Smooth muscle cell (in vitro differentiated cells): ENCODE data around the gene PLEKHJ1. TPM values are rescaled to one million over a fixed set of nuclear protein-coding genes. Genes with fewer than 3 reads are reported as not detected.

ENCODE experiments used
- DNase-seq: peaks from one replicate; lab custom pipeline; 2025; ENCODE audit not compliant: unreplicated experiment; lab: John Stamatoyannopoulos, UW
- H2AFZ ChIP-seq: fragments of 200-600 bp; sonication (generic); 2 replicates; pipeline ENCODE4 v1.6.0; 2016; ENCODE audit warnings: antibody characterized with exemption, low read depth, mild to moderate bottlenecking
- H3F3A ChIP-seq: fragments of 200-600 bp; sonication (generic); 2 replicates; pipeline ENCODE4 v1.6.0; 2017; ENCODE audit warnings: antibody characterized with exemption, low read depth
- H3K27ac ChIP-seq: fragments of 200-600 bp; sonication (generic); 2 replicates; pipeline ENCODE4 v1.5.1; 2016; ENCODE audit warnings: low read depth, mild to moderate bottlenecking
- H3K27me3 ChIP-seq: fragments of 200-600 bp; sonication (generic); 2 replicates; pipeline ENCODE4 v1.6.1; 2016; ENCODE audit warnings: low read depth, mild to moderate bottlenecking
- H3K36me3 ChIP-seq: fragments of 200-600 bp; sonication (generic); 2 replicates; pipeline ENCODE4 v1.5.1; 2016; ENCODE audit warnings: low read depth
- H3K4me1 ChIP-seq: fragments of 200-600 bp; sonication (generic); 2 replicates; pipeline ENCODE4 v1.5.1; 2016; ENCODE audit warnings: low read depth
- H3K4me2 ChIP-seq: fragments of 200-600 bp; sonication (generic); 2 replicates; pipeline ENCODE4 v1.6.0; 2016; ENCODE audit warnings: mild to moderate bottlenecking
- H3K4me3 ChIP-seq: fragments of 200-600 bp; sonication (generic); 2 replicates; pipeline ENCODE4 v1.5.1; 2016; ENCODE audit warnings: mild to moderate bottlenecking
- H3K79me2 ChIP-seq: fragments of 200-600 bp; sonication (generic); 2 replicates; pipeline ENCODE4 v1.6.0; 2016; ENCODE audit warnings: low read depth, mild to moderate bottlenecking
- H3K9ac ChIP-seq: fragments of 200-600 bp; sonication (generic); 2 replicates; pipeline ENCODE4 v1.6.0; 2016; ENCODE audit warnings: low read depth
- H3K9me3 ChIP-seq: fragments of 200-600 bp; sonication (generic); replicated peaks from 2 replicates; pipeline ENCODE4 v1.5.1; 2016; ENCODE audit warnings: low read depth
- H4K20me1 ChIP-seq: fragments of 200-600 bp; sonication (generic); 2 replicates; pipeline ENCODE4 v1.6.0; 2016; ENCODE audit warnings: low read depth
- CTCF ChIP-seq: fragments of 200-600 bp; sonication (generic); IDR thresholded peaks from 2 replicates; pipeline ENCODE4 v1.5.1; 2017; ENCODE audit warnings: borderline replicate concordance, mild to moderate bottlenecking, antibody characterized with exemption; ENCODE audit not compliant: insufficient read depth, poor library complexity, severe bottlenecking
- WGBS: methylation state at CpG from one replicate; pipeline ENCODE4 v1.1.7; 2016; ENCODE audit warnings: low lambda C conversion rate; 5-methylcytosine and 5-hydroxymethylcytosine counted together
- polyA plus RNA-seq: library from polyadenylated mRNA; unstranded; fragments of >200 nt; fragmentation: Nextera tagmentation; extraction: Ambion mirVana; gene quantifications from 2 replicates; pipeline ENCODE4 v1.2.1, GENCODE V29; 2016
- total RNA-seq: library from RNA; depleted of rRNA; stranded (reverse); fragments of >200 nt; gene quantifications from 2 replicates; pipeline ENCODE4 v1.2.3, GENCODE V29; 2014

PLEKHJ1 gene
- total and polyA plus RNA-seq, 2 experiments from 2014 or later = 38.6 to 76.5 TPM

GRCh38 chr19:2254064-2254872 is 18.1 kb upstream of the PLEKHJ1 start:
- Histone ChIP-seq H3K27ac (no peak overlapping the region), H3F3A (no peaks in the 10 kb centered on the region), H3K27me3 (peaks cover 22% of the 10 kb centered on the region), H2AFZ (no peak overlapping the region), H3K9ac (no peak overlapping the region), H3K4me3 (no peak overlapping the region), H3K9me3 (no peaks in the 10 kb centered on the region), H3K79me2 (no peaks in the 10 kb centered on the region), H3K4me2 (peak overlapping the region; percentile 73), H3K4me1 (peaks cover 7% of the 10 kb centered on the region), H3K36me3 (no peaks in the 10 kb centered on the region), H4K20me1 (peaks cover 14% of the 10 kb centered on the region)
- WGBS = 58% methylated on average over 20 of the region's 20 CpGs
- TF ChIP-seq CTCF = peak; percentile 39
- DNase-seq = no peak

- Histone ChIP-seq H3K9ac (no peak overlapping the region), H3K4me2 (peak overlapping the region; percentile 73), H3K79me2 (no peaks in the 10 kb centered on the region), H3K27ac (no peak overlapping the region), H3K4me3 (peak overlapping the region; percentile 13), H3K36me3 (no peaks in the 10 kb centered on the region), H3F3A (no peaks in the 10 kb centered on the region), H4K20me1 (peaks cover 23% of the 10 kb centered on the region), H2AFZ (no peak overlapping the region), H3K9me3 (no peaks in the 10 kb centered on the region), H3K4me1 (peaks cover 7% of the 10 kb centered on the region), H3K27me3 (peaks cover 22% of the 10 kb centered on the region)
- no peak for TF ChIP-seq CTCF
- 6% methylated on average over 55 of the region's 77 CpGs for WGBS
- DNase-seq = no peak
Observed at GRCh38 chr19:2253106-2254063, 17.3 kb upstream of the PLEKHJ1 start.

- no peak overlapping the region for H2AFZ ChIP-seq
- H3K36me3 ChIP-seq = no peaks in the 10 kb centered on the region
- peak overlapping the region; percentile 73 for H3K4me2 ChIP-seq
- no peaks in the 10 kb centered on the region for H3F3A ChIP-seq
- no peak overlapping the region for H3K9ac ChIP-seq
- H4K20me1 ChIP-seq = peaks cover 26% of the 10 kb centered on the region
- TF ChIP-seq CTCF = no peak
- no peaks in the 10 kb centered on the region for H3K79me2 ChIP-seq
- no peak for DNase-seq
- H3K9me3 ChIP-seq = no peaks in the 10 kb centered on the region
- 64% methylated on average over 16 of the region's 18 CpGs for WGBS
- peaks cover 7% of the 10 kb centered on the region for H3K4me1 ChIP-seq
- H3K27me3 ChIP-seq = peaks cover 22% of the 10 kb centered on the region
- no peak overlapping the region for H3K4me3 ChIP-seq
- no peak overlapping the region for H3K27ac ChIP-seq
Observed at GRCh38 chr19:2252797-2253105, 16.6 kb upstream of the PLEKHJ1 start.
